Measurements from ENCODE around the gene S100B. TPM values are rescaled to one million over a fixed set of nuclear protein-coding genes. Genes with fewer than 3 reads are reported as not detected.

S100B gene
- total RNA-seq (1 to 10 TPM; 2.0 to 2.3 TPM), polyA plus RNA-seq (ENCODE audit: insufficient read length in 6 of 6) (1 to 10 TPM; 1.4 to 3.5 (median 1.9) TPM)
- long read RNA-seq, donor 1, partial matches to known transcripts: 0 of 2 reads
- long read RNA-seq, donor 1, other reads (novel, unspliced or antisense): 0 of 2 reads
- long read RNA-seq, donor 2, partial matches to known transcripts: 0 of 4 reads
- long read RNA-seq, donor 2, other reads (novel, unspliced or antisense): 0 of 4 reads
- long read RNA-seq, donor 3, partial matches to known transcripts: 0 of 2 reads
- long read RNA-seq, donor 3, other reads (novel, unspliced or antisense): 0 of 2 reads
- long read RNA-seq, donor 4, partial matches to known transcripts: 0 of 2 reads
- long read RNA-seq, donor 4, other reads (novel, unspliced or antisense): 0 of 2 reads
- long read RNA-seq, donor 5, partial matches to known transcripts: 0 of 3 reads
- long read RNA-seq, donor 5, other reads (novel, unspliced or antisense): 0 of 3 reads
- long read RNA-seq, donor 6, transcript S100B-201 (3 exons, 877 nt): major isoform, 5 of 5 reads
- long read RNA-seq, donor 6, partial matches to known transcripts: 0 of 5 reads
- long read RNA-seq, donor 6, other reads (novel, unspliced or antisense): 0 of 5 reads
- long read RNA-seq, donor 7, partial matches to known transcripts: 0 of 2 reads
- long read RNA-seq, donor 7, other reads (novel, unspliced or antisense): 0 of 2 reads
- long read RNA-seq, donor 8, partial matches to known transcripts: 0 of 1 reads
- long read RNA-seq, donor 8, other reads (novel, unspliced or antisense): 0 of 1 reads
- long read RNA-seq, donor 9: 0 reads
- long read RNA-seq, donor 10, partial matches to known transcripts: 0 of 4 reads
- long read RNA-seq, donor 10, other reads (novel, unspliced or antisense): 1 of 4 reads
- long read RNA-seq, donor 11, transcript S100B-201 (3 exons, 877 nt): major isoform, 417 of 459 reads
- long read RNA-seq, donor 11, transcript S100B-203 (2 exons, 839 nt): minor isoform, 25 of 459 reads
- long read RNA-seq, donor 11, partial matches to known transcripts: 0 of 459 reads
- long read RNA-seq, donor 11, other reads (novel, unspliced or antisense): 14 of 459 reads
- long read RNA-seq, donor 12, partial matches to known transcripts: 0 of 1 reads
- long read RNA-seq, donor 12, other reads (novel, unspliced or antisense): 0 of 1 reads

- H3K9me3 ChIP-seq: no peaks in the 10 kb centered on the region
- DNase-seq (no peak), ATAC-seq (no peak)
- intact Hi-C loops (cut with DNase I): no loop called here
- TF ChIP-seq CTCF (IDR thresholded peaks at IDR 0.05): no peak
- peak within 1 kb of the TSS in 1 of 2 donors; percentile 69 for H3K27ac ChIP-seq
- H3K4me3 ChIP-seq: no peak within 1 kb of the TSS
- no peaks in the 10 kb centered on the region for H3K27me3 ChIP-seq
- H3K36me3 ChIP-seq: no peaks in the 10 kb centered on the region
- H3K4me1 ChIP-seq: peaks cover 0 to 22% of the 10 kb centered on the region in 2 donors
Observed at GRCh38 chr21:46604975-46605766, at the start of gene S100B. S100B (minus strand) TSS chr21:46605082; CDS start chr21:46602415, 2,667 bp downstream.

DNA sequence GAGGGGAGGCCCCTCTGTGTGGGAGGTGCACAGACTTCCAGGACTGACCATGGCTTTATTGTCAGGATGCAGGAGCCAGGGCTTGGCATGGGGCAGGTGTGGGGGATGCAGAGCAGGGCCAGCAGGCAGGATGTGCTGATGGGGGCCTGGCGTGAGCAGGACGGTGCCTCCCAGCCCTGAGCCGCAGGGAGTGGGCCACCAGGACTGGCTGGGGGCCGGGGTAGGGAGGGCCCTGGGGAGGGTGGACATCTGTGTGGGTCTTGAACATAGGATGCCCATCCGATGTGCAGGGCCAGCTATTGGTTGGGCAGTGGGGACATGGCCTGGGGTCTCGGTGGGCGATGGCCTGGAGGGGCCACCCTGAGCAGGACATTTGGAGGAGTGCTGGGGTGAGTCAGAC, 46.2 kb upstream of the S100B start:
- H3K27me3 ChIP-seq: no peaks in the 10 kb centered on the region
- intact Hi-C loops (cut with DNase I): no loop called here
- DNase-seq (no peak), ATAC-seq (no peak)
- H3K36me3 ChIP-seq: peaks cover 6 to 100% of the 10 kb centered on the region in 2 donors
- H3K27ac ChIP-seq: no peak overlapping the region
- TF ChIP-seq CTCF (IDR thresholded peaks at IDR 0.05): no peak
- H3K9me3 ChIP-seq: peaks cover 0 to 17% of the 10 kb centered on the region in 2 donors
- no peaks in the 10 kb centered on the region for H3K4me1 ChIP-seq
- H3K4me3 ChIP-seq: no peak overlapping the region

DNA sequence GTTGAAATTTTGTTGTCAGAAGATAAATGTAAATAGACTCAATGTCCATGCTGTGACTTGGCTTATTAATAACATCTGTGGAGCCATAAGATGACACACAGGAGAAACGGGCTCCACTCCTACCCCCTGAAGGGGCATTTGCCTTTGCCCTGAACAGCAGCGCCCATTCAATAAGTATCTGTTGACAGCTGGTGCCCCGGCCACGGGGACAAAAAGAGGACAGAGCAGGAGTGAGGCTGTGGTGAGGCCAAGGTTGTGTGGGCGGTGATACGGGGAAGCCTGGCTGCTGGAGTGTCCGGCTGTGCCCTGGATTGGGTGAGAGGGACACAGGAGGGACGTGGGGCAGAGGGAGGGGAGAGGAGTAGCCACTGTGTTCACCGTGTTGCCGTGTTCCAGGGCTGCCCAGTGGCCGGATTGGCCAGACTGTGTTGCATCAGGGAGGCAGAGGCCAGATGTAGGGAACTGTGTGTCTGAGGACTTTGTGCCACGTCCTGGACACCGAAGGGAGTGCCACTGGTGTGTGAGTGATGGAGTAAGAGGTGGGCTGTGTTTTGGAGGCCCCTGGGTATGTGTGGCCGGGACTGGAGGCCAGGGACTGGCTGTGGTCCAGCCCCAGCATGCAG, 45.7 kb upstream of the S100B start:
- no peak overlapping the region for H3K27ac ChIP-seq
- peaks cover 0 to 14% of the 10 kb centered on the region in 2 donors for H3K9me3 ChIP-seq
- intact Hi-C loops (cut with DNase I): no loop called here
- no peak for ATAC-seq
- H3K4me1 ChIP-seq: no peaks in the 10 kb centered on the region
- DNase-seq: no peak
- no peak overlapping the region for H3K4me3 ChIP-seq
- TF ChIP-seq CTCF (IDR thresholded peaks at IDR 0.05): no peak
- H3K27me3 ChIP-seq: no peaks in the 10 kb centered on the region
- H3K36me3 ChIP-seq: peaks cover 6 to 100% of the 10 kb centered on the region in 2 donors

- ATAC-seq (no peak), DNase-seq (no peak)
- Histone ChIP-seq H3K4me3 (no peak overlapping the region), H3K36me3 (peaks cover 0 to 100% of the 10 kb centered on the region in 2 donors), H3K27me3 (no peaks in the 10 kb centered on the region), H3K9me3 (peaks cover 0 to 2% of the 10 kb centered on the region in 2 donors), H3K27ac (no peak overlapping the region), H3K4me1 (no peaks in the 10 kb centered on the region)
- TF ChIP-seq CTCF (IDR thresholded peaks at IDR 0.05): no peak
- intact Hi-C loops (cut with DNase I): no loop called here
Observed at GRCh38 chr21:46649356-46649755, 44.5 kb upstream of the S100B start.

Measured in left lung (tissue), 14 donors.